OCI-LY7 (cell line): ENCODE results near the gene EML5. TPM values are rescaled to one million over a fixed set of nuclear protein-coding genes. Genes with fewer than 3 reads are reported as not detected.
A peak's percentile ranks its signal among the peaks of the same experiment; 100 is the strongest.

Experiments used
- BruUV-seq: library from RNA; stranded (reverse); fragments of 400-500 nt; replicated peaks from 2 replicates; lab custom pipeline; 2021; lab: Mats Ljungman, UMichigan
- CTCF ChIA-PET: fragments of 300-600 bp; sonication (Branson Sonifier 250); formaldehyde crosslinking; loops from one replicate; lab custom pipeline; 2022; ENCODE audit warnings: antibody characterized with exemption; ENCODE audit not compliant: unreplicated experiment; lab: Charles Lee
- POLR2A ChIA-PET: fragments of 300-600 bp; sonication (Branson Sonifier 250); formaldehyde crosslinking; loops from one replicate; lab custom pipeline; 2022; ENCODE audit warnings: antibody characterized with exemption; lab: Charles Lee
- DNase-seq: peaks from one replicate; pipeline ENCODE4 v3.0.0-alpha.2; 2015; ENCODE audit warnings: low spot score
- H2AFZ ChIP-seq: fragments of 200-600 bp; sonication (generic), shearing (Covaris generic); 2 replicates; pipeline ENCODE4 v1.6.1; 2014; ENCODE audit warnings: mild to moderate bottlenecking, antibody characterized with exemption, low read length, moderate library complexity
- H3K27ac ChIP-seq: fragments of 200-600 bp; sonication (generic); 2 replicates; pipeline ENCODE4 v1.5.1; 2014; ENCODE audit warnings: mixed run types, low read depth, mild to moderate bottlenecking, moderate library complexity, low read length, inconsistent platforms; ENCODE audit not compliant: poor library complexity, severe bottlenecking
- H3K36me3 ChIP-seq: fragments of 200-600 bp; sonication (generic); 2 replicates; pipeline ENCODE4 v1.6.1; 2014; ENCODE audit warnings: mild to moderate bottlenecking, antibody characterized with exemption, low read length, moderate library complexity, mixed read lengths; ENCODE audit not compliant: insufficient read depth
- H3K4me1 ChIP-seq: fragments of 200-600 bp; sonication (generic); 2 replicates; pipeline ENCODE4 v1.5.1; 2014; ENCODE audit warnings: mild to moderate bottlenecking, low read length; ENCODE audit not compliant: insufficient read depth, poor library complexity, severe bottlenecking
- H3K4me2 ChIP-seq: fragments of 200-600 bp; sonication (generic); 2 replicates; pipeline ENCODE4 v1.6.1; 2014; ENCODE audit warnings: mild to moderate bottlenecking, low read length
- H3K4me3 ChIP-seq: fragments of 200-600 bp; sonication (generic); 2 replicates; pipeline ENCODE4 v1.5.1; 2014; ENCODE audit warnings: mild to moderate bottlenecking, low read depth, low read length; ENCODE audit not compliant: poor library complexity, severe bottlenecking
- H3K79me2 ChIP-seq: fragments of 200-600 bp; sonication (generic); 2 replicates; pipeline ENCODE4 v1.6.1; 2016; ENCODE audit warnings: low read depth, mild to moderate bottlenecking, low read length, moderate library complexity, mixed read lengths; ENCODE audit not compliant: insufficient read depth
- H3K9me2 ChIP-seq: fragments of 200-600 bp; sonication (generic); 2 replicates; pipeline ENCODE4 v1.6.1; 2016; ENCODE audit warnings: mild to moderate bottlenecking, low read length, mixed read lengths; ENCODE audit not compliant: insufficient read depth
- H3K9me3 ChIP-seq: fragments of 200-600 bp; sonication (generic); 2 replicates; pipeline ENCODE4 v1.6.1; 2014; ENCODE audit warnings: mild to moderate bottlenecking, mixed run types, low read length, mixed read lengths
- H4K20me1 ChIP-seq: fragments of 200-600 bp; sonication (generic); 2 replicates; pipeline ENCODE4 v1.6.1; 2014; ENCODE audit warnings: mild to moderate bottlenecking, antibody characterized with exemption, low read length, moderate library complexity, mixed read lengths; ENCODE audit not compliant: insufficient read depth
- CTCF ChIP-seq: fragments of 200-600 bp; sonication (generic); conservative IDR thresholded peaks from 2 replicates; pipeline ENCODE4 v1.5.1; 2014; ENCODE audit warnings: mild to moderate bottlenecking, antibody characterized with exemption, low read length, moderate library complexity, mixed read lengths
- EZH2phosphoT487 ChIP-seq: fragments of 200-600 bp; sonication (generic); IDR thresholded peaks from 2 replicates; pipeline ENCODE4 v1.6.1; 2018; ENCODE audit warnings: low read depth, borderline replicate concordance, mild to moderate bottlenecking, mixed run types, antibody characterized with exemption, low read length, moderate library complexity, mixed read lengths
- intact Hi-C: fragments of 100-400 bp; cut with micrococcal nuclease; formaldehyde crosslinking; loops from one replicate; pipeline ENCODE4 v1.10.0; 2022; ENCODE audit not compliant: unreplicated experiment
- total RNA-seq, 2 experiments: library from RNA; depleted of rRNA in 1 of 2; stranded (reverse); fragments of >200 nt in 1 of 2; shearing (Covaris generic) in 1 of 2; gene quantifications; 2 replicates each; pipeline ENCODE4 v1.2.3, GENCODE V29; 2014 to 2022

EML5 gene
- total RNA-seq, 2 experiments from 2014 or later = 1.8 to 5.6 TPM

- Histone ChIP-seq H3K79me2 (no peaks in the 10 kb centered on the region), H3K27ac (peak overlapping the region; percentile 32)
These were observed 902 bp downstream of the EML5 start for GRCh38 chr14:88791629-88792472.

GRCh38 chr14:88791252-88791621, 1.5 kb downstream of the EML5 start:
- peak overlapping the region; percentile 85 for H3K4me2 ChIP-seq
- H3K4me3 ChIP-seq = peak overlapping the region; percentile 74
- ChIA-PET CTCF (no interaction called here), POLR2A (interaction anchor here (0.7 to 1.0 kb wide), 2 partner anchors 15 to 33 kb away, joined by 3 to 5 read pairs; partner anchors contain the start of gene TTC8)
- H4K20me1 ChIP-seq = no peaks in the 10 kb centered on the region
- H3K27ac ChIP-seq = no peak overlapping the region
- intact Hi-C loops = loop anchor here (10.0 kb wide), 1 partner anchor 786 kb away; the partner anchor contains the start of gene GPR65
- H2AFZ ChIP-seq = no peak overlapping the region
- H3K36me3 ChIP-seq = no peaks in the 10 kb centered on the region
- no peak for DNase-seq
- H3K9me3 ChIP-seq = no peaks in the 10 kb centered on the region
- H3K4me1 ChIP-seq = peaks cover 14% of the 10 kb centered on the region
- H3K9me2 ChIP-seq = no peaks in the 10 kb centered on the region
- no peaks in the 10 kb centered on the region for H3K79me2 ChIP-seq
- TF ChIP-seq CTCF (no peak), EZH2phosphoT487 (no peak)
- no TSS peak for BruUV-seq

More at GRCh38 chr14:88791629-88792472, 902 bp downstream of the EML5 start:
- peak; percentile 9 for DNase-seq
- H3K4me2 ChIP-seq = peak overlapping the region; percentile 85
- ChIA-PET CTCF (no interaction called here), POLR2A (interaction anchor here (0.6 to 1.5 kb wide), 4 partner anchors 16 to 144 kb away, joined by 3 to 7 read pairs (median 4); partner anchors contain the start of gene TTC8)
- BruUV-seq = no TSS peak
- H3K9me3 ChIP-seq = no peaks in the 10 kb centered on the region
- no peaks in the 10 kb centered on the region for H4K20me1 ChIP-seq
- H3K4me3 ChIP-seq = peak overlapping the region; percentile 74
- H3K9me2 ChIP-seq = no peaks in the 10 kb centered on the region
- peak overlapping the region; percentile 81 for H2AFZ ChIP-seq
- intact Hi-C loops = loop anchor here (1.0 to 10.0 kb wide), 4 partner anchors 33 to 787 kb away; partner anchors contain the start of genes GPR65, TTC8 and ZC3H14
- peaks cover 14% of the 10 kb centered on the region for H3K4me1 ChIP-seq
- TF ChIP-seq CTCF = no peak
- TF ChIP-seq EZH2phosphoT487 = no peak
- no peaks in the 10 kb centered on the region for H3K36me3 ChIP-seq
